ENCODE measurements around the gene COQ8A. TPM values are rescaled to one million over a fixed set of nuclear protein-coding genes. Genes with fewer than 3 reads are reported as not detected.

Gene COQ8A
- total RNA-seq, 1 donor from 2014 or later = 16.0 TPM

DNA sequence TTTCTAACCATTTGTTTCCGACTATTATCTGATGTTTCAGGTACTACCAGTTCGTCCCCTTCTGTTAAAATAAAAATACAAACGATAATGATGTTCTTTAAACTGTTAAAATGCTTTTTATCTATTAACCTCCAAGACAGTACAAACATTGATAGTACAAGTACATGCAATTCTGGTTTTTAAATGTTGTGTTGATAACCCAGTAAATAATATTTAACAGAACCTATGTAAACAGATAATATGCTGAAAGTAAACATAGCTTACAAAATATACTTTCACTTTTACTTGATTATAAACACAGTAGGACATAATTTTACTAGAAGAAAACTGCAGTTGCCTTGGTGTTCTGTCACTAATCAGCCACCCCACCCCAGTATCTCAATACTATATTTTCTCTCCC lies 76.9 kb downstream of the COQ8A start:
- Mint-ChIP-seq H3K27ac (ENCODE audit: unreplicated experiment) (no peak overlapping the region), H3K27me3 (ENCODE audit: unreplicated experiment) (no peaks in the 10 kb centered on the region), H3K4me1 (ENCODE audit: unreplicated experiment) (no peaks in the 10 kb centered on the region), H3K36me3 (ENCODE audit: unreplicated experiment) (peaks cover 63% of the 10 kb centered on the region), H3K9me3 (ENCODE audit: unreplicated experiment) (peaks cover 18% of the 10 kb centered on the region), H3K4me3 (ENCODE audit: unreplicated experiment) (no peak overlapping the region)
- no peak for DNase-seq (ENCODE audit: extremely low spot score, unreplicated experiment)
- TF ChIP-seq, protein P1, sequence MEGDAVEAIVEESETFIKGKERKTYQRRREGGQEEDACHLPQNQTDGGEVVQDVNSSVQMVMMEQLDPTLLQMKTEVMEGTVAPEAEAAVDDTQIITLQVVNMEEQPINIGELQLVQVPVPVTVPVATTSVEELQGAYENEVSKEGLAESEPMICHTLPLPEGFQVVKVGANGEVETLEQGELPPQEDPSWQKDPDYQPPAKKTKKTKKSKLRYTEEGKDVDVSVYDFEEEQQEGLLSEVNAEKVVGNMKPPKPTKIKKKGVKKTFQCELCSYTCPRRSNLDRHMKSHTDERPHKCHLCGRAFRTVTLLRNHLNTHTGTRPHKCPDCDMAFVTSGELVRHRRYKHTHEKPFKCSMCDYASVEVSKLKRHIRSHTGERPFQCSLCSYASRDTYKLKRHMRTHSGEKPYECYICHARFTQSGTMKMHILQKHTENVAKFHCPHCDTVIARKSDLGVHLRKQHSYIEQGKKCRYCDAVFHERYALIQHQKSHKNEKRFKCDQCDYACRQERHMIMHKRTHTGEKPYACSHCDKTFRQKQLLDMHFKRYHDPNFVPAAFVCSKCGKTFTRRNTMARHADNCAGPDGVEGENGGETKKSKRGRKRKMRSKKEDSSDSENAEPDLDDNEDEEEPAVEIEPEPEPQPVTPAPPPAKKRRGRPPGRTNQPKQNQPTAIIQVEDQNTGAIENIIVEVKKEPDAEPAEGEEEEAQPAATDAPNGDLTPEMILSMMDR (IDR thresholded peaks at IDR 0.05) = no peak

DNA sequence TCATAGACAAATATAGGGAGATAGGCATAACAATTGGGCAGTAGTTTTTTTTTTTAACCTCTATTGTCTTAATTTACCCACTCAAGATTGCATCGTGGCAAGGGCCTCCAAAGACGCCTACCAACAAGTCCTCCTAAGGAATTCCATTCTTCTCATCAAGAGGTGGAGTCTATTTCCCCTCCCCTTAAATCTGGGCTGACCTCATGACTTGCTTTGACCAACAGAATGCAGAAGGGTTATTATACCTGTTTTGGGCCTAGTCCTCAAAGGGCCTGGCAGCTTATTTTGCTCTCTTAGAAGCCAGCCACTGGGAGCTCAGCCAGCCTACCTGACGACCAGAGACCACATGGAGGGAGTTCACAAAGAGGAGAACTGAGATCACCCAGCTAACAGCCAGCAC lies 92.3 kb downstream of the COQ8A start:
- no peaks in the 10 kb centered on the region for H3K9me3 Mint-ChIP-seq (ENCODE audit: unreplicated experiment)
- H3K27ac Mint-ChIP-seq (ENCODE audit: unreplicated experiment) = no peak overlapping the region
- no peak overlapping the region for H3K4me3 Mint-ChIP-seq (ENCODE audit: unreplicated experiment)
- peaks cover 5% of the 10 kb centered on the region for H3K4me1 Mint-ChIP-seq (ENCODE audit: unreplicated experiment)
- H3K27me3 Mint-ChIP-seq (ENCODE audit: unreplicated experiment) = no peaks in the 10 kb centered on the region
- no peak for DNase-seq (ENCODE audit: extremely low spot score, unreplicated experiment)
- peaks cover 59% of the 10 kb centered on the region for H3K36me3 Mint-ChIP-seq (ENCODE audit: unreplicated experiment)
- TF ChIP-seq, protein P1 (IDR thresholded peaks at IDR 0.05) = no peak

DNA sequence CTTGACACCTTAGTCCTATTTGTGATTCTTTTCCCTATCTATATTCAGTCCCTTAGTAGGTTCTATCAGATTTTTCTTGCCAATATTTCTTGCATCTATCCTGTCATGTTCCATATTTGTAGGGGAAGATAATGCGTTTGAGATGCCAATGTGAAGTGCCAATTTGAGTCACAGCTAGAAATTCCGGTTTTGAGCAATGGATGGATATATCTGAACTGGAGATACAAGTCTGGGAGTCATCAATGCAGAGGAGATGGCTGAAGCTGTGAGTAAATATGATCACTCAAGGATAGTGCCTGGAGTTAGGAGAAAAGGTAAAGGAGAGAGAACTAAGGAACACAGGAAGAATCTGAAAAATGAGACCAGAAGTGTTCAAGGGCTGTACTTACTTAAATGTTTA lies 93.8 kb downstream of the COQ8A start:
- Mint-ChIP-seq H3K27ac (ENCODE audit: unreplicated experiment) (no peak overlapping the region), H3K4me1 (ENCODE audit: unreplicated experiment) (peaks cover 5% of the 10 kb centered on the region), H3K27me3 (ENCODE audit: unreplicated experiment) (no peaks in the 10 kb centered on the region), H3K9me3 (ENCODE audit: unreplicated experiment) (no peaks in the 10 kb centered on the region), H3K36me3 (ENCODE audit: unreplicated experiment) (peaks cover 60% of the 10 kb centered on the region), H3K4me3 (ENCODE audit: unreplicated experiment) (no peak overlapping the region)
- no peak for DNase-seq (ENCODE audit: extremely low spot score, unreplicated experiment)
- TF ChIP-seq, protein P1 (IDR thresholded peaks at IDR 0.05) = no peak

GRCh38 chr1:227035316-227035715 lies 95.2 kb downstream of the COQ8A start:
- Mint-ChIP-seq H3K27ac (ENCODE audit: unreplicated experiment) (no peak overlapping the region), H3K9me3 (ENCODE audit: unreplicated experiment) (no peaks in the 10 kb centered on the region), H3K4me3 (ENCODE audit: unreplicated experiment) (no peak overlapping the region), H3K27me3 (ENCODE audit: unreplicated experiment) (no peaks in the 10 kb centered on the region), H3K4me1 (ENCODE audit: unreplicated experiment) (peaks cover 5% of the 10 kb centered on the region), H3K36me3 (ENCODE audit: unreplicated experiment) (peaks cover 59% of the 10 kb centered on the region)
- TF ChIP-seq, protein P1 (IDR thresholded peaks at IDR 0.05) = no peak
- no peak for DNase-seq (ENCODE audit: extremely low spot score, unreplicated experiment)

DNA sequence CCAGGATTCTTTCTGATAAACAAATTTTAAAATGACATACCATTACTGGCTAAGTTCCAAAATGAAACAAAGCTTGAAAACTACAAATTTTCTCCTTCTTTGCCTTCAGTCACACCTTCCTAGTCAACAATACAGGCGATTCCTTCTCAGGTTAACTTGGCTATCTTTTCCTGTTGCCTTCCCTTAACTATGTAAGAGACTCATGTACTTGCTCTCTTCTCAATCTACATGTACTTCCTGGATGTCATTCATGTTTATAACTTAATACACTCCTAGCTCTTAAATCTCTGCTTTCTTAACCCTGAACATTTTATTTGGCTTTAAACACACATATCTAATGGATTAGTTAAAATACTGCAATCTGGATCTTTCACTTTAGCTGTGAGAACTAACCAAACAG lies 97.0 kb downstream of the COQ8A start:
- TF ChIP-seq, protein P1 (IDR thresholded peaks at IDR 0.05) = no peak
- no peak for DNase-seq (ENCODE audit: extremely low spot score, unreplicated experiment)
- Mint-ChIP-seq H3K36me3 (ENCODE audit: unreplicated experiment) (peaks cover 60% of the 10 kb centered on the region), H3K4me3 (ENCODE audit: unreplicated experiment) (no peak overlapping the region), H3K27me3 (ENCODE audit: unreplicated experiment) (no peaks in the 10 kb centered on the region), H3K4me1 (ENCODE audit: unreplicated experiment) (peaks cover 5% of the 10 kb centered on the region), H3K9me3 (ENCODE audit: unreplicated experiment) (no peaks in the 10 kb centered on the region), H3K27ac (ENCODE audit: unreplicated experiment) (no peak overlapping the region)

Other genes starting within 250 kb of the COQ8A start
- 28.3 and 30.0 TPM in 2 replicates for gene ITPKB, start 201.0 kb upstream of the COQ8A start, total RNA-seq
- 18.8 and 22.8 TPM in 2 replicates for gene PSEN2, start 69.7 kb upstream of the COQ8A start, total RNA-seq

All from osteocyte (in vitro differentiated cells).